ENCODE measurements around the gene KCNIP1.

DNA sequence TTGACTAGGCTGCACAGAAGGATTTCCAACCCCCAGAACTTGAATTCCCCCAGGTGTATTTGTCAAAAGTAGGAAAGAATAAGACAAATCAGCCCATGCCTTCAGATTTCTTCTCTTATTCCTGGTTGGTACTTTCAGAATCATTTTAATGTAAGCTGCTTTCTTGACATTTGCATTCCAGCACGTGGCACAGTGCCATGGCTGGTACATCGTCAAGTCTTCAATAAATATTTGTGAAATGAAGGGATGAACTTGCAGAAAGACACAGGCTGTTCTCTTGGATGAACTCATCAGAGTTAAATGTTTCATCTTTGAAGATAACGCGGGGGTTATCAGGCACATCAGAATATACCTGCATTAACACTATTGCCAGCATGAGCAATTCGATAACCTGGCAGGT is 14.5 kb downstream of the KCNIP1 start:
- no peak for TF ChIP-seq GATA2 (IDR thresholded peaks at IDR 0.05; ENCODE audit: low read depth, low read length)
- no peak for TF ChIP-seq GATA3 (IDR thresholded peaks at IDR 0.05; ENCODE audit: low read depth, low read length)

Data from SH-SY5Y (cell line).